NCI-H2227 (cell line): ENCODE measurements around the gene SLAMF1.
"Not testable (repeated sequence)": the region's sequence is repeated elsewhere in the genome, so short reads cannot be mapped to it uniquely, and the experiment has no call there.

ENCODE experiments used
- DNase-seq: peaks from one replicate; lab custom pipeline; 2025; ENCODE audit not compliant: unreplicated experiment; lab: John Stamatoyannopoulos, UW

SLAMF1 gene

DNA sequence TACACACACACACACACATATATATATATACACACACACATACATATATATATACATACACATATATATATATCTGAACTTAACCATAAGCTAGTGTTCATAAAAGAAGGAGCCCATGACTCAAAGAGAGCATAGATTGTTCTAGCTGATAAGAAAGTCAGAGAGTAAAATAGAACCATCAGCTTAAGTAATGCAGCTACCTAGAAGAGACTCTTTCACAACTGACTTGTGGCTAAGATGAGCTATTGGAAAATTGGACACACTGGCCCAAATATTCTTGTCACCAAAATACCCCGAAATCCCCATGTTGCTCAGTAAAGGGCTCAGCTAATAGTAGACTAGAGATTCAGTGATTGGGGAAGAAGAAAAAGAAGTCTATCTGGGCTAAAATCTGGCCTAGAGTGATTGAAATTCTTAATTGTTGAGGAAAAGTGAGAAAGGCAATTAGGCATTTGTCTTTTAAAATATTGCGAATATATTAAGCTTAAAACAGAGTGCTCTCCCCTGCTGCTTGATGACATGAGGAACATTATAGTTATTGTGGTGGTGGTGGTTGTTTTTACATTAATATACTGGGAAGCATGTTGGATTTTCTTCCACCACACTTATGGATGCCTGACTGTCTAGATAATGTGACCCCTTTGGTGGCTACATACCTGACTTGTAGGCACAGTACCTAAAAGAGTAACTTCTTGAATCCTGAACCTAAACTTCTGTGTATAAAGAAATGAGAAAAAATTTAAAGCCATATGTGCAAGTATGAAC, 6.3 kb downstream of the SLAMF1 start:
- no peak for DNase-seq

DNA sequence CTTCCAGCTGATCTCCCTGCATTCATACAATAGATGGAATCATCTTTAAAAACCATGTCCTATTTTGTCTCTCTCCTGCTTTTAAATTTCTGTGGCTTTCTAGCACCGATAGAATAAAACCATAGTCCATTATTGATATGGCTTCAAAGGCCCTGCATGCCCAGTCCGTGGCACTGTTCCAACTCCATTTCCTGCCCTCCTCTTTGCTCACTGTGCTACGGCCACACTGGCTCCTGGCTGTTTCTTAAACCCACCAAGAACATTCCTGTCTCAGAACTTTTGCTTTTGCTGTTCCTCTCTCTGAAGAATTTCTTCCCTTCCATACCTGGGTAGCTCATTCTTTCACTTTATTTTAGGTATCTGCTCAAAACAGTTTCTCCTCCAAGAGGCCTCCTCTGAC, 7.2 kb downstream of the SLAMF1 start:
- no peak for DNase-seq

DNA sequence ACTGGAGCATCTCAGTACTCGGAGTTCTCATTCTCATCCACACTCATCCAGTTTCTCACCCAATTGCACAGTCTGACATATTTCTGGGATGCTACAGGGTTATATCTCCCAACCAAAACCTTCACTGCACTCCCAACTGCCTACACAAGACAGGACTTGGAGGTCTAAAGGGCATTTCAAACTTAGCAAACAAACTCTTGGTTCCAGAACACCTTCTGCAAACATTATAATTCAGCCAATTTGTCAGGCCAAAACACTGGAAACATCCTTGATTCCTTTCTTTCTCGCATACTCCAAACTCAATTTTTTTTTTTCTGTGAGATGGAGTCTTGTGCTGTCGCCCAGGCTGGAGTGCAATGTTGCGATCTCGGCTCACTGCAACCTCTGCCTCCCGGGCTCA, 7.9 kb downstream of the SLAMF1 start:
- no peak for DNase-seq

- DNase-seq, result no peak
Measured at GRCh38 chr1:160638540-160638857, 8.3 kb downstream of the SLAMF1 start.

DNA sequence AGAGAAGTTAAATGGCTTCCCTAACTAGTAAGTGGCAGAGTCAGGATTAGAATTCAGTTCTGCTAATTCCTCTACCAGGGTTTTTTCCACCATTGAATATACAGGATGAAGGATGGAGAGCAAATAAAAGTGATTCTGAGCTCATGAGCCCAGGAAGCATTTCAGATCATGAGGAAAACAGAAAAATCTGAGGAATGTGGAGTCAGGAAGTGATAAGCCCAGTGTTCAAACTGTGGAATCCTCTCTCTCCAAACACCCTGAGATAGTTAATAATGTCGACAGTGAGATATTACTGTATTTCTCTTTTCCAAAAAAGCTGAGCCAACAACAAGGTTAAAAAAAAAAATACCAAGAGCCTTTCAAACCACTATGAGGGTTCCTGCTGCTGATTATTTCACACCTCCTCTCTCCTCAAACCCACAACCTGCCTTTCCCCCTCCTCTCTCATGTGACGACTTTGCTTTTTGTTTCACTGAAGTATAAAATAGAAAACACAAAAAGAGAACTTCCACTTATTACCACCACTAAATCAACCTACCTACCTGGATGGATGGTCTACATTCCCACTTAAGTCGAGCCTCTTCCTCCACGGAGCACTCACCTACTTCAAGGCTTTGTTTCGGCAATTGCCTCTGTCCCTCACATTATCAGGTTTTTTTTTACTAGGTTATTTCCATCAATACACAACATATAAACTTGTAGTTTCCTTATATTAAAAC, 8.9 kb downstream of the SLAMF1 start:
- DNase-seq, result no peak

DNA sequence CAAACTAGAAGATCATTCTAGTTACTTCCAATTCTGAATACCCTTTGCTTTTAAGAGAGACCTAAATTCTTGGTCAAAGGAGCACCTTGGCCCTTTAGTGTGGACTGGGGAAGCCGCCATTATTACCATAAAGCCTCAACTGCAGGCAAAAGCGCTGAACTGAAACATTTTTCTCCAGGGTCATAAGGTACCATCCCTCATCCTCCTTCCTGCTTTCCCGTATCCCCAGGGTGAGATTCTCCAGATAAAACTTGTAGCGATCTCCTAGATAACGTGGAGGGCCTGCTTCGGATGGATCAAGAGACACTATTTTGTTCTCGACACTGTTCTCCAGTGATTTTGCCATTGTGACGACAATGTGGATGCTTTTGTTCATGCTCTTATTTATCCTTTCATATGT, 9.8 kb downstream of the SLAMF1 start:
- DNase-seq, result no peak

- no peak for DNase-seq
Measured at GRCh38 chr1:160636547-160636946, 10.3 kb downstream of the SLAMF1 start.

- no peak for DNase-seq
Measured at GRCh38 chr1:160636076-160636475, 10.8 kb downstream of the SLAMF1 start.

GRCh38 chr1:160634543-160635491, 12.0 kb downstream of the SLAMF1 start:
- no peak for DNase-seq

GRCh38 chr1:160633330-160633903, 13.4 kb downstream of the SLAMF1 start:
- DNase-seq, result no peak

DNA sequence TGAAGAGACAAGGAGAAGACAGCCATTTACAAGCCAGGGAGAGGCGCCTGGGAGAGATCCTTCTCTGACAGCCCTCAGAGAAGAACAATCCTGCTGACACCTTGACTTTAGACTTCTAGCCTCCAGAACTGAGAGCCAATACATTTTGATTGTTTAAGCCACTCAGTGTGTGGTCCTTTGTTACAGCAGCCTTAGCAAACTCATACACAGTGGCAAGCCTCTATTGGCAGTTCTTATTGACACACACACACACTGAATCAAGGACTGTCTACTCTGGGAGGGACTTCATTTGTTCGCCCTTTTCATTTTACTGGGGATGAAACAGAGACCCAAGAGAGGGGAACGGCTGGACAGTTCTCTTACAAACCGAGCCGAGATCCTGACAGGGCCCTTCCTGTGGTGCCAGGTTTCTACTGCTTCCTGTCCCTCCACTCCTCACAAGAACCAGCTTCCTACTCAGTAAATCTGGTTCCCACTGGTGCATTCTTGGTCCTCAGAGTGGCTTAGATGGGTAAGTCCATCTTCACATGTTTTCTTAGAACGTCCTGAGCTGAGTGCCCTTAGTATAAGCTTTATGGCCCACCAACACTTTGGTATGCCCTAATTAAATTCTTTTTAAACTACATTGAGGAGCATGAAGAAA, 14.7 kb downstream of the SLAMF1 start:
- no peak for DNase-seq

DNA sequence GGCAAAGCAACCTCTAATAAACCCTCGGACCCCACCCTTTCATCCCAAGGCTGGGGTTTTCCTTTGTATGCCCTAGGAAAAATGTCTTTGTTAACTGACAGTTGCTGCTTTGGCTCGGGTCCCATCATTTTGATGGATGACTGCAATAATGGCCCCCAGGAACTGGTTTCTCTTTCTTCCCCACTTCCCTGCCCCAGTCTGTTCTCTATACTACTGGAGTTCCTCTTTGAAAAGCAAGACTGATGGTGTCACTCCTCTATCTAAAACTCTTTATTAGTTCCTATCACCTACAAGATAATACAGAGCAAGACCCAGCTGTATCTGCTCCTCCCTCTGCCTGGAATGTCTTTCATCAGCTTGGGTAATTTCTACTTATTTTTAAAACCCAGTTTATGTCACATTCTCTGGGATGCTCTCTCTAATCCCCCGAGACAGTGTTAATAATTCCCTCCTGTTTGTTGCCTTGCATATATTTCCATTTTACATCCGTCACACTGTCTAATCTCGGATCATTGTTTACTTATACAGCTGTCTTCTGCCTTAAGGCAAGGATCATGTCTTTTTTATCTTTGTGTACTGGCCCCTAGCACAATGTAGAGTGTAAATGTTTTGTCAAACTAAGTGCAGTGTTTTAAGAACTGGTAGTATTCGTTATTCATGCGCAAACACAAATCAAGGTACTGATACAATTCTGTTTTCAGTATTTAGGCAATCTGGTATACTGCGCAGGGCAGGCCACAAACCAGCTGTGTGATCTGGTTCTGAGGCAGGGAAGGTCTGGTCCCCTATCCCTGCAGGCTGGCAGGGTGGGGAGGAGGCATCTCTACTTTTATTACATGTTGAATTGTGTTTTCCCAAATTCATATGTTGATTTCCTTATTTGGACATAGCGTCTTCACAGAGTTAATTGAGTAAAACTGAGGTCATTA, 16.1 kb downstream of the SLAMF1 start:
- no peak for DNase-seq

DNA sequence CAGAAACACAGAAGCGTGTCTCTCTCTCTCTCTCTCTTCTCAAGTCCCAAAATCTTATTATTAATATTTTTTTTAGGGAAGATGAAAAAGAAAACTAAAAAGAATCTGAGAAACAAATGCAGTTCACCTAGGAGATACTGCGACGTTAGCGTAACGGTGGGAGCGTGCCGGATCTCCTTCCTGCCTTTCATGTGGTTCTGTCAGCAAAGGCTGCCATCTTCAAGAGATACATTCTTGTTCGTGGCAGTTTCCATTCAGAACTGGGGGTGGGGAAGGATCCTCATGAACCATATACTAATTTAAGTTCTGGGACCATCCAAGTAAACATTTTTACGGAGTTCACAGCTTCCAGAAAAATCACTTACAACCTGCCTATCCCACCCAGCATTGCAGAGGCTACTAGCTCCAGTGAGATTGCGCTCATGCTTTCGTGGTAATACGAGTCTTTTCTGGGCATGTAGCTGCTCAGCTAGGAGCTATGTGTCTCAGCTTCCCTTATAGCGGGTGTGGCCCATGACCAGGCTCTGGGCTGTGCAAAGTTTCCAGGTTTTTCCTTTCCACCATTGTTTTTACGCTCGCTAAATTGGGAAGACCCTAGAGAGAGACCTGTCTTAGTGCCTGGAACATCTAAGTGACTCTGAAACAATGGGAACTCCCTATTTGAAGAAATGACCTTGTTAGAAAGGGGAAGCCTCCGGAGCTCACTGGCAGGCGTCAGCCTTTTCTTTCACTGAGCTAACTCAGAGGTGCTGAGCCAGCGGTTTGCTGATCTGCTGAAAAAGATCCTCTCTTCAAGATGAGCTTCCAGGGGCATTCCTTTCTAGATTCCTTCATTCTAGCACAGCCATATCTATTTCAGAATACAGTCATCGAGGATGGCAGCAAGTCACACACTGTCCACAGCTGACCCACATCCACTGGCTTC, 17.3 kb downstream of the SLAMF1 start:
- no peak for DNase-seq

- DNase-seq, result no peak
Measured at GRCh38 chr1:160628799-160629263, 18.0 kb downstream of the SLAMF1 start.

GRCh38 chr1:160627677-160628289, 19.1 kb downstream of the SLAMF1 start:
- not testable (repeated sequence) for DNase-seq

- DNase-seq, result no peak
Measured at GRCh38 chr1:160626509-160627342, 20.1 kb downstream of the SLAMF1 start.
